ENCODE results near the gene TTBK1.

DNA sequence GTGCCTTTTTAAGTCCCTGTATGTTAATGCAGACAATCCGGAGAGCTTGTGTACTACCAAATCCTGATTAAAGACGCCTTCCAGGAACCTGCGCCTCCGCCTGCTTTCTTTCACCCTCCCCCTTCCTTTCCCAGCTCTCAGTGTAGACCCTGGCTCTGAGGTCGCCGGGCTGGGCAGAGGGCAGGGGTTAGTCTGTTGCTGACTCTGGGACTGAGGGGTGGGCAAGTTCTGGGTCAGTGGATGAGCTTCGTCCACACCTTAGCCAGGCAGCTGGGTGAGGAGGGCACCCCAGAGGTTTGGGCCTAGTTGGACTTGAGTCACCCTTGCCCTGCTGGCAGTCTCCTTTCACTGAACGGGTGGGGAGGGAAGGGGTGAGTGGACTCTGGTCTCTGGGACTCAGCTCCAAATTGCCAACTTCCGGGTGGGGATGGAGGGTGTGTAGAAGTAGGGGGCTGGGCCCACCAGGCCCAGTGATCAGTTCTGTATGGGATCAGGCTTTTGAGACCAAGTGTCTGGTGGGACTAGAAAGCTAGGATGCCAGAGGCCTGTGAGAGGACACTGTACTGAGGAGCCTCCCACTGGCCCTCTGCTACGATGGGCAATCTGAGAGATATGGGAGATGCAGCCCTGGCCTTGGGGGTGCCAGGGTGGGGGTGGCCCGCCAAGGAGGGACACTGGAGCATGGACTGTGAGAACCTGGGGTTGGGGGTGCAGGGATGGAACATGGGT is 33.5 kb downstream of the TTBK1 start:
- TF ChIP-seq, protein P1, sequence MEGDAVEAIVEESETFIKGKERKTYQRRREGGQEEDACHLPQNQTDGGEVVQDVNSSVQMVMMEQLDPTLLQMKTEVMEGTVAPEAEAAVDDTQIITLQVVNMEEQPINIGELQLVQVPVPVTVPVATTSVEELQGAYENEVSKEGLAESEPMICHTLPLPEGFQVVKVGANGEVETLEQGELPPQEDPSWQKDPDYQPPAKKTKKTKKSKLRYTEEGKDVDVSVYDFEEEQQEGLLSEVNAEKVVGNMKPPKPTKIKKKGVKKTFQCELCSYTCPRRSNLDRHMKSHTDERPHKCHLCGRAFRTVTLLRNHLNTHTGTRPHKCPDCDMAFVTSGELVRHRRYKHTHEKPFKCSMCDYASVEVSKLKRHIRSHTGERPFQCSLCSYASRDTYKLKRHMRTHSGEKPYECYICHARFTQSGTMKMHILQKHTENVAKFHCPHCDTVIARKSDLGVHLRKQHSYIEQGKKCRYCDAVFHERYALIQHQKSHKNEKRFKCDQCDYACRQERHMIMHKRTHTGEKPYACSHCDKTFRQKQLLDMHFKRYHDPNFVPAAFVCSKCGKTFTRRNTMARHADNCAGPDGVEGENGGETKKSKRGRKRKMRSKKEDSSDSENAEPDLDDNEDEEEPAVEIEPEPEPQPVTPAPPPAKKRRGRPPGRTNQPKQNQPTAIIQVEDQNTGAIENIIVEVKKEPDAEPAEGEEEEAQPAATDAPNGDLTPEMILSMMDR (conservative IDR thresholded peaks at IDR 0.05; ENCODE audit: low read depth, low read length), result no peak
- TF ChIP-seq POLR2A (IDR thresholded peaks at IDR 0.05; ENCODE audit: low read depth, low read length) (no peak), RAD21 (IDR thresholded peaks at IDR 0.05; ENCODE audit: low read length) (no peak), CEBPB (IDR thresholded peaks at IDR 0.05; ENCODE audit: low read depth, low read length) (no peak), MXI1 (IDR thresholded peaks at IDR 0.05; ENCODE audit: borderline replicate concordance, low read depth, low read length) (no peak), RCOR1 (IDR thresholded peaks at IDR 0.05; ENCODE audit: insufficient replicate concordance, low read length) (no peak), NFE2L2 (IDR thresholded peaks at IDR 0.05; ENCODE audit: low read depth, low read length) (no peak), CHD1 (IDR thresholded peaks at IDR 0.05; ENCODE audit: low read depth, low read length) (no peak), RFX5 (IDR thresholded peaks at IDR 0.05; ENCODE audit: low read depth, low read length) (no peak), MAZ (IDR thresholded peaks at IDR 0.05; ENCODE audit: borderline replicate concordance, low read depth, low read length) (no peak), FOS (IDR thresholded peaks at IDR 0.05; ENCODE audit: low read depth, low read length) (no peak), BHLHE40 (IDR thresholded peaks at IDR 0.05; ENCODE audit: low read depth, low read length) (no peak)
